Measurements from ENCODE around the gene C10orf90.

The C10orf90 gene

GRCh38 chr10:126468467-126468866, 202.0 kb downstream of the C10orf90 start:
- no peaks in the 10 kb centered on the region for H3K27me3 ChIP-seq (replicated peaks; ENCODE audit: control insufficient read depth, insufficient read depth, low read length)
- no peak overlapping the region for H3K4me3 ChIP-seq (replicated peaks; ENCODE audit: low read depth, low read length)
- no peaks in the 10 kb centered on the region for H3K36me3 ChIP-seq (ENCODE audit: control insufficient read depth, insufficient read depth, low read length)
- TF ChIP-seq CTCF (IDR thresholded peaks at IDR 0.05; ENCODE audit: insufficient read depth, low read length, poor library complexity, severe bottlenecking): no peak
- no peak for DNase-seq (ENCODE audit: extremely low read depth, insufficient read length)

GRCh38 chr10:126465771-126466170, 204.7 kb downstream of the C10orf90 start:
- no peak overlapping the region for H3K4me3 ChIP-seq (replicated peaks; ENCODE audit: low read depth, low read length)
- no peak for TF ChIP-seq CTCF (IDR thresholded peaks at IDR 0.05; ENCODE audit: insufficient read depth, low read length, poor library complexity, severe bottlenecking)
- no peak for DNase-seq (ENCODE audit: extremely low read depth, insufficient read length)
- no peaks in the 10 kb centered on the region for H3K36me3 ChIP-seq (ENCODE audit: control insufficient read depth, insufficient read depth, low read length)
- no peaks in the 10 kb centered on the region for H3K27me3 ChIP-seq (replicated peaks; ENCODE audit: control insufficient read depth, insufficient read depth, low read length)

GRCh38 chr10:126463286-126463685, 207.2 kb downstream of the C10orf90 start:
- no peaks in the 10 kb centered on the region for H3K27me3 ChIP-seq (replicated peaks; ENCODE audit: control insufficient read depth, insufficient read depth, low read length)
- no peaks in the 10 kb centered on the region for H3K36me3 ChIP-seq (ENCODE audit: control insufficient read depth, insufficient read depth, low read length)
- no peak for DNase-seq (ENCODE audit: extremely low read depth, insufficient read length)
- no peak for TF ChIP-seq CTCF (IDR thresholded peaks at IDR 0.05; ENCODE audit: insufficient read depth, low read length, poor library complexity, severe bottlenecking)
- H3K4me3 ChIP-seq (replicated peaks; ENCODE audit: low read depth, low read length): no peak overlapping the region

GRCh38 chr10:126461289-126461940, 209.1 kb downstream of the C10orf90 start:
- no peak for DNase-seq (ENCODE audit: extremely low read depth, insufficient read length)
- no peaks in the 10 kb centered on the region for H3K36me3 ChIP-seq (ENCODE audit: control insufficient read depth, insufficient read depth, low read length)
- H3K27me3 ChIP-seq (replicated peaks; ENCODE audit: control insufficient read depth, insufficient read depth, low read length): no peaks in the 10 kb centered on the region
- no peak overlapping the region for H3K4me3 ChIP-seq (replicated peaks; ENCODE audit: low read depth, low read length)
- TF ChIP-seq CTCF (IDR thresholded peaks at IDR 0.05; ENCODE audit: insufficient read depth, low read length, poor library complexity, severe bottlenecking): no peak

GRCh38 chr10:126459878-126460481, 210.5 kb downstream of the C10orf90 start:
- H3K4me3 ChIP-seq (replicated peaks; ENCODE audit: low read depth, low read length): no peak overlapping the region
- no peaks in the 10 kb centered on the region for H3K36me3 ChIP-seq (ENCODE audit: control insufficient read depth, insufficient read depth, low read length)
- no peak for DNase-seq (ENCODE audit: extremely low read depth, insufficient read length)
- no peak for TF ChIP-seq CTCF (IDR thresholded peaks at IDR 0.05; ENCODE audit: insufficient read depth, low read length, poor library complexity, severe bottlenecking)
- no peaks in the 10 kb centered on the region for H3K27me3 ChIP-seq (replicated peaks; ENCODE audit: control insufficient read depth, insufficient read depth, low read length)

Measured in GM06990 (cell line).